Activated naive CD4-positive, alpha-beta T cell (primary cell): ENCODE measurements around the gene CD274.
"Not testable (repeated sequence)": the region's sequence is repeated elsewhere in the genome, so short reads cannot be mapped to it uniquely, and the experiment has no call there.

Experiments
- DNase-seq, 4 experiments: peaks; one replicate each; lab custom pipeline; 2025; lab: John Stamatoyannopoulos, UW

Gene CD274

GRCh38 chr9:5450359-5451091, at the start of gene CD274:
CD274 (plus strand) TSS chr9:5450542; CDS start chr9:5456114, 5,572 bp downstream.
- peak; percentile 46 to 71 (median 57) for DNase-seq

- DNase-seq, result no peak
Measured at GRCh38 chr9:5402217-5402616, 48.1 kb upstream of the CD274 start.

- DNase-seq, result no peak
Measured at GRCh38 chr9:5408596-5408995, 41.7 kb upstream of the CD274 start.

GRCh38 chr9:5416953-5417352, 33.4 kb upstream of the CD274 start:
- DNase-seq, result no peak

GRCh38 chr9:5418481-5418880, 31.9 kb upstream of the CD274 start:
- DNase-seq, result no peak

GRCh38 chr9:5419987-5420386, 30.4 kb upstream of the CD274 start:
- DNase-seq, result no peak

GRCh38 chr9:5421163-5421562, 29.2 kb upstream of the CD274 start:
- no peak for DNase-seq

GRCh38 chr9:5422276-5422675, 28.1 kb upstream of the CD274 start:
- no peak for DNase-seq

GRCh38 chr9:5425006-5425628, 25.2 kb upstream of the CD274 start:
- DNase-seq, result no peak

- DNase-seq, result no peak
Measured at GRCh38 chr9:5427005-5427404, 23.3 kb upstream of the CD274 start.

- no peak for DNase-seq
Measured at GRCh38 chr9:5428172-5428571, 22.2 kb upstream of the CD274 start.

- no peak for DNase-seq
Measured at GRCh38 chr9:5428794-5429528, 21.4 kb upstream of the CD274 start.

GRCh38 chr9:5429873-5430564, 20.3 kb upstream of the CD274 start:
- no peak for DNase-seq

GRCh38 chr9:5430912-5431311, 19.4 kb upstream of the CD274 start:
- DNase-seq, result no peak

GRCh38 chr9:5432890-5433289, 17.5 kb upstream of the CD274 start:
- DNase-seq, result not testable (repeated sequence)

- not testable (repeated sequence) for DNase-seq
Measured at GRCh38 chr9:5433328-5433727, 17.0 kb upstream of the CD274 start.

- DNase-seq, result not testable (repeated sequence)
Measured at GRCh38 chr9:5433841-5434810, 16.2 kb upstream of the CD274 start.

GRCh38 chr9:5435912-5436311, 14.4 kb upstream of the CD274 start:
- no peak for DNase-seq

- DNase-seq, result no peak
Measured at GRCh38 chr9:5436441-5436840, 13.9 kb upstream of the CD274 start.

GRCh38 chr9:5437254-5438216, 12.8 kb upstream of the CD274 start, which contains the start of gene PLGRKT:
PLGRKT (minus strand) TSS chr9:5437925; CDS start chr9:5431977, 5,948 bp downstream.
- peak; percentile 69 to 86 (median 75) for DNase-seq
